ENCODE data around the gene GABRB2.

GABRB2 gene

DNA sequence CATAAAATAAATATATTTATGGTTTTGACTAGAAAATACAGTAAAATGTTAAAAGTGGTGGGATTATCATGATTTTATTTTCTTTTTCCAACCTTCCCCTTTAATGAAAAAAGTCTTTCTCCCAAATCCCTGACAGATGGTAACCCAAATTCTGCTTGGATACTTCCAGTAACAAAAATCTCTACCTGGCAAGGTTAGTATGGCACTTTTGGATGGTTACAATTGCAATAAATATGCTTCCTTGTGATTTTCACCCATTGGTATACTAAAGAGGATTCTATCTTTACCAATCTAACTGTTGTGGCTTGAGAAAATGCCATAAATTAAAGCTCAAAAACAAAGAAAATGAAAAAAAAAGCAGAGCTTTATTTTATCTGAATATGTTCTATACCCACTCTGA is 62.8 kb downstream of the GABRB2 start:
- H3K27ac ChIP-seq (ENCODE audit: low read depth, low read length) = no peak overlapping the region

GRCh38 chr5:161481922-161482321 is 64.6 kb downstream of the GABRB2 start:
- Histone ChIP-seq H3K4me3 (ENCODE audit: low read depth in 1 of 5, low read length in 5 of 5) (no peak overlapping the region), H3K27me3 (ENCODE audit: control insufficient read depth in 5 of 5, insufficient read depth in 4 of 5, low read length in 5 of 5) (no peaks in the 10 kb centered on the region), H3K9me3 (ENCODE audit: control insufficient read depth in 5 of 5, low read length in 5 of 5) (no peaks in the 10 kb centered on the region), H3K4me1 (ENCODE audit: control insufficient read depth in 5 of 5, insufficient read depth in 5 of 5, low read length in 5 of 5) (no peaks in the 10 kb centered on the region), H3K9ac (ENCODE audit: low read length in 5 of 5) (no peak overlapping the region), H3K27ac (ENCODE audit: low read depth, low read length) (no peak overlapping the region), H3K36me3 (ENCODE audit: control insufficient read depth in 5 of 5, insufficient read depth in 5 of 5, low read length in 5 of 5) (no peaks in the 10 kb centered on the region)

More for the DNA sequence above, 62.8 kb downstream of the GABRB2 start:
- no peaks in the 10 kb centered on the region for H3K9me3 ChIP-seq (ENCODE audit: control insufficient read depth in 5 of 5, low read length in 5 of 5)
- no peaks in the 10 kb centered on the region for H3K4me1 ChIP-seq (ENCODE audit: control insufficient read depth in 5 of 5, insufficient read depth in 5 of 5, low read length in 5 of 5)
- H3K36me3 ChIP-seq (ENCODE audit: control insufficient read depth in 5 of 5, insufficient read depth in 5 of 5, low read length in 5 of 5) = no peaks in the 10 kb centered on the region
- no peaks in the 10 kb centered on the region for H3K27me3 ChIP-seq (ENCODE audit: control insufficient read depth in 5 of 5, insufficient read depth in 4 of 5, low read length in 5 of 5)
- no peak overlapping the region for H3K4me3 ChIP-seq (ENCODE audit: low read depth in 1 of 5, low read length in 5 of 5)
- no peak overlapping the region for H3K9ac ChIP-seq (ENCODE audit: low read length in 5 of 5)

- no peak overlapping the region for H3K27ac ChIP-seq (ENCODE audit: low read depth, low read length)
- no peaks in the 10 kb centered on the region for H3K27me3 ChIP-seq (ENCODE audit: control insufficient read depth in 5 of 5, insufficient read depth in 4 of 5, low read length in 5 of 5)
- H3K4me3 ChIP-seq (ENCODE audit: low read depth in 1 of 5, low read length in 5 of 5) = no peak overlapping the region
- no peaks in the 10 kb centered on the region for H3K4me1 ChIP-seq (ENCODE audit: control insufficient read depth in 5 of 5, insufficient read depth in 5 of 5, low read length in 5 of 5)
- no peak overlapping the region for H3K9ac ChIP-seq (ENCODE audit: low read length in 5 of 5)
- H3K9me3 ChIP-seq (ENCODE audit: control insufficient read depth in 5 of 5, low read length in 5 of 5) = peaks cover 0 to 9% (median 0%) of the 10 kb centered on the region in 5 donors
- no peaks in the 10 kb centered on the region for H3K36me3 ChIP-seq (ENCODE audit: control insufficient read depth in 5 of 5, insufficient read depth in 5 of 5, low read length in 5 of 5)
Observed at GRCh38 chr5:161471211-161471950, 75.1 kb downstream of the GABRB2 start.

DNA sequence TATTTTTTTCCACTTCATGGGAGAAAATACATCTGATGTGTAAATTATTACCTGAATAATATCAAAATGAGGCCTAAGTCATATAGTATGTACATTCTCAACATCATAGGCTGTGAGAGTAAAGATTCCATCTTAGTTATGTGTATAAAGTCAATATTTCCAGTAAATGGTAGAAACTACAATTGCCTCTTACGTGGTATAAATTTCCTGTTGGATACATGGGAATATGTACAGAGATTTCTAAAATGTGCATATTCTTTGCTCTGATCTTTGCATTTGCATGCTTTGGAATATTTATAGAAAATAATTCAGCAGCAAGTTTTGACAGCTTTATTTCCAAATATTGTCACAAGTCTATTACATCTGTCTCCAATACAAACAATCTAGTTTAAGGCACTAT is 78.8 kb downstream of the GABRB2 start:
- Histone ChIP-seq H3K4me1 (ENCODE audit: control insufficient read depth in 5 of 5, insufficient read depth in 5 of 5, low read length in 5 of 5) (no peaks in the 10 kb centered on the region), H3K9me3 (ENCODE audit: control insufficient read depth in 5 of 5, low read length in 5 of 5) (no peaks in the 10 kb centered on the region), H3K36me3 (ENCODE audit: control insufficient read depth in 5 of 5, insufficient read depth in 5 of 5, low read length in 5 of 5) (no peaks in the 10 kb centered on the region), H3K27me3 (ENCODE audit: control insufficient read depth in 5 of 5, insufficient read depth in 4 of 5, low read length in 5 of 5) (no peaks in the 10 kb centered on the region), H3K4me3 (ENCODE audit: low read depth in 1 of 5, low read length in 5 of 5) (no peak overlapping the region), H3K9ac (ENCODE audit: low read length in 5 of 5) (no peak overlapping the region), H3K27ac (ENCODE audit: low read depth, low read length) (no peak overlapping the region)

GRCh38 chr5:161460741-161461140 is 85.8 kb downstream of the GABRB2 start:
- Histone ChIP-seq H3K4me1 (ENCODE audit: control insufficient read depth in 5 of 5, insufficient read depth in 5 of 5, low read length in 5 of 5) (no peaks in the 10 kb centered on the region), H3K4me3 (ENCODE audit: low read depth in 1 of 5, low read length in 5 of 5) (no peak overlapping the region), H3K27ac (ENCODE audit: low read depth, low read length) (no peak overlapping the region), H3K9me3 (ENCODE audit: control insufficient read depth in 5 of 5, low read length in 5 of 5) (no peaks in the 10 kb centered on the region), H3K27me3 (ENCODE audit: control insufficient read depth in 5 of 5, insufficient read depth in 4 of 5, low read length in 5 of 5) (no peaks in the 10 kb centered on the region), H3K9ac (ENCODE audit: low read length in 5 of 5) (no peak overlapping the region), H3K36me3 (ENCODE audit: control insufficient read depth in 5 of 5, insufficient read depth in 5 of 5, low read length in 5 of 5) (no peaks in the 10 kb centered on the region)

- Histone ChIP-seq H3K4me1 (ENCODE audit: control insufficient read depth in 5 of 5, insufficient read depth in 5 of 5, low read length in 5 of 5) (peaks cover 0 to 4% (median 0%) of the 10 kb centered on the region in 5 donors), H3K27me3 (ENCODE audit: control insufficient read depth in 5 of 5, insufficient read depth in 4 of 5, low read length in 5 of 5) (no peaks in the 10 kb centered on the region), H3K27ac (ENCODE audit: low read depth, low read length) (no peak overlapping the region), H3K4me3 (ENCODE audit: low read depth in 1 of 5, low read length in 5 of 5) (no peak overlapping the region), H3K9me3 (ENCODE audit: control insufficient read depth in 5 of 5, low read length in 5 of 5) (no peaks in the 10 kb centered on the region), H3K36me3 (ENCODE audit: control insufficient read depth in 5 of 5, insufficient read depth in 5 of 5, low read length in 5 of 5) (no peaks in the 10 kb centered on the region), H3K9ac (ENCODE audit: low read length in 5 of 5) (no peak overlapping the region)
Observed at GRCh38 chr5:161446655-161447054, 99.9 kb downstream of the GABRB2 start.

- Histone ChIP-seq H3K4me3 (ENCODE audit: low read depth in 1 of 5, low read length in 5 of 5) (no peak overlapping the region), H3K9ac (ENCODE audit: low read length in 5 of 5) (no peak overlapping the region), H3K27me3 (ENCODE audit: control insufficient read depth in 5 of 5, insufficient read depth in 4 of 5, low read length in 5 of 5) (no peaks in the 10 kb centered on the region), H3K4me1 (ENCODE audit: control insufficient read depth in 5 of 5, insufficient read depth in 5 of 5, low read length in 5 of 5) (peaks cover 0 to 4% (median 0%) of the 10 kb centered on the region in 5 donors), H3K9me3 (ENCODE audit: control insufficient read depth in 5 of 5, low read length in 5 of 5) (peaks cover 0 to 2% (median 0%) of the 10 kb centered on the region in 5 donors), H3K27ac (ENCODE audit: low read depth, low read length) (no peak overlapping the region), H3K36me3 (ENCODE audit: control insufficient read depth in 5 of 5, insufficient read depth in 5 of 5, low read length in 5 of 5) (no peaks in the 10 kb centered on the region)
Observed at GRCh38 chr5:161442471-161442870, 104.1 kb downstream of the GABRB2 start.

DNA sequence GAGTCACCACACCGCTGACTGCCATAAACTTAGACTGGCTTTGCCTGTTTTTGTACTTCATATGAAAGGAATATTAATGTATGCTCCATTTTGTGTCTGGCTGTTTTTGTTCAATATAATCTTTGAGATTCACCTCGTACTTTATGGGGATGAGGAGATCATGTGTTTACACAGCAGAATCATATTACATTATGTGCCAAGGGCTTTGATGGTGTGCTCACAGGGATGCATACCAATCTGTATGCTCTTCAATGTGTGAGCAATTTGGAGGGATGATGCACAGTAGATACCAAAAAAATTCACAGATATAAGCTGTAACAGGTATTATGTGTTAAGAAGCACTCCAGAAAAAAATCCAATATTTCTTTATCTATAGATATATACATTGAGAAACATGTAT is 113.7 kb downstream of the GABRB2 start:
- Histone ChIP-seq H3K27me3 (ENCODE audit: control insufficient read depth in 5 of 5, insufficient read depth in 4 of 5, low read length in 5 of 5) (no peaks in the 10 kb centered on the region), H3K27ac (ENCODE audit: low read depth, low read length) (no peak overlapping the region), H3K4me1 (ENCODE audit: control insufficient read depth in 5 of 5, insufficient read depth in 5 of 5, low read length in 5 of 5) (no peaks in the 10 kb centered on the region), H3K9me3 (ENCODE audit: control insufficient read depth in 5 of 5, low read length in 5 of 5) (peaks cover 0 to 4% (median 0%) of the 10 kb centered on the region in 5 donors), H3K4me3 (ENCODE audit: low read depth in 1 of 5, low read length in 5 of 5) (no peak overlapping the region), H3K36me3 (ENCODE audit: control insufficient read depth in 5 of 5, insufficient read depth in 5 of 5, low read length in 5 of 5) (no peaks in the 10 kb centered on the region), H3K9ac (ENCODE audit: low read length in 5 of 5) (no peak overlapping the region)

DNA sequence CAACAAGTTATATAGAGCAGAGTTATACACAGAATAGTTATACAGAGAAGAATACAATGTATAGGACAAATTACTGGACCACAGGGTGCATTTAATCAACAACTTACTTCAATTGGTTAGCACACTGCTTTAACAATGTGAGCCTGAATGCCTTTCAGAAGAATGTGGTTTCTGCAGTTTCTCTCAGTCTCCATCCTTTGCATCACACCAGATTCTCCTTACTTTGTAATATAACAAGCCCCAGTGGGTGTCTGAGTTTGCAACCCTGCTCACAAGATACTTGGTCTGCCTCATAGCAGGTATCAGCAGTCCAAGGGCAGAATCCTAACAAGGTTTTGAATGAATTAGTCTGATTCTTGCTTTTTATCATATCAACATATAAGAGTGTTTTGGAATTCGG is 114.6 kb downstream of the GABRB2 start:
- no peak overlapping the region for H3K9ac ChIP-seq (ENCODE audit: low read length in 5 of 5)
- H3K4me3 ChIP-seq (ENCODE audit: low read depth in 1 of 5, low read length in 5 of 5) = no peak overlapping the region
- no peaks in the 10 kb centered on the region for H3K4me1 ChIP-seq (ENCODE audit: control insufficient read depth in 5 of 5, insufficient read depth in 5 of 5, low read length in 5 of 5)
- H3K9me3 ChIP-seq (ENCODE audit: control insufficient read depth in 5 of 5, low read length in 5 of 5) = peaks cover 0 to 4% (median 0%) of the 10 kb centered on the region in 5 donors
- no peak overlapping the region for H3K27ac ChIP-seq (ENCODE audit: low read depth, low read length)
- no peaks in the 10 kb centered on the region for H3K27me3 ChIP-seq (ENCODE audit: control insufficient read depth in 5 of 5, insufficient read depth in 4 of 5, low read length in 5 of 5)
- H3K36me3 ChIP-seq (ENCODE audit: control insufficient read depth in 5 of 5, insufficient read depth in 5 of 5, low read length in 5 of 5) = no peaks in the 10 kb centered on the region

- Histone ChIP-seq H3K4me3 (ENCODE audit: low read depth in 1 of 5, low read length in 5 of 5) (no peak overlapping the region), H3K36me3 (ENCODE audit: control insufficient read depth in 5 of 5, insufficient read depth in 5 of 5, low read length in 5 of 5) (no peaks in the 10 kb centered on the region), H3K4me1 (ENCODE audit: control insufficient read depth in 5 of 5, insufficient read depth in 5 of 5, low read length in 5 of 5) (no peaks in the 10 kb centered on the region), H3K9me3 (ENCODE audit: control insufficient read depth in 5 of 5, low read length in 5 of 5) (peaks cover 0 to 9% (median 4%) of the 10 kb centered on the region in 5 donors), H3K27me3 (ENCODE audit: control insufficient read depth in 5 of 5, insufficient read depth in 4 of 5, low read length in 5 of 5) (no peaks in the 10 kb centered on the region), H3K27ac (ENCODE audit: low read depth, low read length) (no peak overlapping the region), H3K9ac (ENCODE audit: low read length in 5 of 5) (no peak overlapping the region)
Observed at GRCh38 chr5:161421067-161421466, 125.5 kb downstream of the GABRB2 start.

Measured in subcutaneous abdominal adipose tissue (tissue), 5 donors.